HG02571 (cell line): Measurements from ENCODE around the gene SLC34A3.
"Not testable (repeated sequence)": the region's sequence is repeated elsewhere in the genome, so short reads cannot be mapped to it uniquely, and the experiment has no call there.

Experiments
- ATAC-seq: cut with Tn5 transposase; IDR thresholded peaks from one replicate; pipeline ENCODE4 v1.9.1; 2021; ENCODE audit warnings: mild to moderate bottlenecking, moderate library complexity; ENCODE audit not compliant: unreplicated experiment

Gene SLC34A3

GRCh38 chr9:137228968-137229896 is 1.5 kb upstream of the SLC34A3 start:
- ATAC-seq, result no peak

- no peak for ATAC-seq
Measured at GRCh38 chr9:137229903-137230704, 597 bp upstream of the SLC34A3 start.

GRCh38 chr9:137231372-137232039 is 805 bp downstream of the SLC34A3 start:
- ATAC-seq, result no peak

GRCh38 chr9:137232101-137232500 is 1.4 kb downstream of the SLC34A3 start:
- ATAC-seq, result no peak

GRCh38 chr9:137232510-137232909 is 1.8 kb downstream of the SLC34A3 start:
- no peak for ATAC-seq

GRCh38 chr9:137233143-137233980 is 2.7 kb downstream of the SLC34A3 start:
- ATAC-seq, result no peak

- no peak for ATAC-seq
Measured at GRCh38 chr9:137234055-137234697, 3.5 kb downstream of the SLC34A3 start.

GRCh38 chr9:137234758-137235423 is 4.2 kb downstream of the SLC34A3 start:
- no peak for ATAC-seq

GRCh38 chr9:137235424-137236237 is 4.9 kb downstream of the SLC34A3 start:
- no peak for ATAC-seq

GRCh38 chr9:137236238-137236935 is 5.7 kb downstream of the SLC34A3 start:
- ATAC-seq, result no peak

GRCh38 chr9:137236936-137237421 is 6.3 kb downstream of the SLC34A3 start:
- no peak for ATAC-seq

- ATAC-seq, result no peak
Measured at GRCh38 chr9:137237759-137238726, 7.3 kb downstream of the SLC34A3 start.

- not testable (repeated sequence) for ATAC-seq
Measured at GRCh38 chr9:137239541-137240200, 9.0 kb downstream of the SLC34A3 start.

GRCh38 chr9:137240318-137240840 is 9.7 kb downstream of the SLC34A3 start:
- ATAC-seq, result peak; percentile 15

- ATAC-seq, result peak; percentile 70
Measured at GRCh38 chr9:137240841-137241489, 10.3 kb downstream of the SLC34A3 start, which contains the start of gene TUBB4B. Gene TUBB4B (plus strand): TSS chr9:137241287. CDS start chr9:137241361, 74 bp downstream.
